ENCODE measurements around the gene FOXB2.
"Not testable (repeated sequence)": the region's sequence is repeated elsewhere in the genome, so short reads cannot be mapped to it uniquely, and the experiment has no call there.

FOXB2 gene

GRCh38 chr9:77020413-77021290 is 1.2 kb downstream of the FOXB2 start:
- H3K27ac Mint-ChIP-seq, result peak overlapping the region; percentile 73
- H3K9me3 Mint-ChIP-seq, result no peaks in the 10 kb centered on the region
- H3K4me3 Mint-ChIP-seq, result no peak overlapping the region
- H3K27me3 Mint-ChIP-seq (ENCODE audit: low read depth), result peaks cover 86% of the 10 kb centered on the region
- peaks cover 6% of the 10 kb centered on the region for H3K4me1 Mint-ChIP-seq (ENCODE audit: low read depth)
- H3K36me3 Mint-ChIP-seq (ENCODE audit: low read depth), result peaks cover 6% of the 10 kb centered on the region

- Mint-ChIP-seq H3K27ac (peak overlapping the region; percentile 73), H3K9me3 (no peaks in the 10 kb centered on the region), H3K27me3 (ENCODE audit: low read depth) (peaks cover 89% of the 10 kb centered on the region), H3K4me1 (ENCODE audit: low read depth) (peaks cover 6% of the 10 kb centered on the region), H3K36me3 (ENCODE audit: low read depth) (peaks cover 6% of the 10 kb centered on the region), H3K4me3 (no peak overlapping the region)
These were observed 1.9 kb downstream of the FOXB2 start for GRCh38 chr9:77021291-77021894.

- H3K27me3 Mint-ChIP-seq (ENCODE audit: low read depth), result peaks cover 82% of the 10 kb centered on the region
- H3K36me3 Mint-ChIP-seq (ENCODE audit: low read depth), result peaks cover 6% of the 10 kb centered on the region
- H3K4me1 Mint-ChIP-seq (ENCODE audit: low read depth), result peaks cover 6% of the 10 kb centered on the region
- no peak overlapping the region for H3K4me3 Mint-ChIP-seq
- no peaks in the 10 kb centered on the region for H3K9me3 Mint-ChIP-seq
- H3K27ac Mint-ChIP-seq, result peak overlapping the region; percentile 73
These were observed 2.7 kb downstream of the FOXB2 start for GRCh38 chr9:77021922-77022782.

GRCh38 chr9:77022783-77023440 is 3.5 kb downstream of the FOXB2 start:
- H3K27me3 Mint-ChIP-seq (ENCODE audit: low read depth), result peaks cover 74% of the 10 kb centered on the region

GRCh38 chr9:77023726-77024125 is 4.3 kb downstream of the FOXB2 start:
- Mint-ChIP-seq H3K36me3 (ENCODE audit: low read depth) (peaks cover 3% of the 10 kb centered on the region), H3K27me3 (ENCODE audit: low read depth) (peaks cover 68% of the 10 kb centered on the region), H3K4me1 (ENCODE audit: low read depth) (peaks cover 4% of the 10 kb centered on the region), H3K4me3 (no peak overlapping the region), H3K9me3 (no peaks in the 10 kb centered on the region), H3K27ac (no peak overlapping the region)

More at GRCh38 chr9:77022783-77023440, 3.5 kb downstream of the FOXB2 start:
- H3K4me3 Mint-ChIP-seq, result no peak overlapping the region
- H3K27ac Mint-ChIP-seq, result peak overlapping the region; percentile 73
- H3K4me1 Mint-ChIP-seq (ENCODE audit: low read depth), result peaks cover 6% of the 10 kb centered on the region
- H3K36me3 Mint-ChIP-seq (ENCODE audit: low read depth), result peaks cover 3% of the 10 kb centered on the region
- H3K9me3 Mint-ChIP-seq, result no peaks in the 10 kb centered on the region

GRCh38 chr9:77024776-77025545 is 5.5 kb downstream of the FOXB2 start:
- Mint-ChIP-seq H3K4me1 (ENCODE audit: low read depth) (peaks cover 4% of the 10 kb centered on the region), H3K36me3 (ENCODE audit: low read depth) (peaks cover 3% of the 10 kb centered on the region), H3K27me3 (ENCODE audit: low read depth) (peaks cover 59% of the 10 kb centered on the region), H3K27ac (no peak overlapping the region), H3K4me3 (no peak overlapping the region), H3K9me3 (no peaks in the 10 kb centered on the region)

GRCh38 chr9:77028478-77028877 is 9.0 kb downstream of the FOXB2 start:
- Mint-ChIP-seq H3K4me3 (no peak overlapping the region), H3K36me3 (ENCODE audit: low read depth) (no peaks in the 10 kb centered on the region), H3K4me1 (ENCODE audit: low read depth) (no peaks in the 10 kb centered on the region), H3K27ac (no peak overlapping the region), H3K9me3 (no peaks in the 10 kb centered on the region), H3K27me3 (ENCODE audit: low read depth) (peaks cover 32% of the 10 kb centered on the region)

GRCh38 chr9:77030045-77030444 is 10.6 kb downstream of the FOXB2 start:
- no peaks in the 10 kb centered on the region for H3K36me3 Mint-ChIP-seq (ENCODE audit: low read depth)
- H3K9me3 Mint-ChIP-seq, result no peaks in the 10 kb centered on the region
- H3K27ac Mint-ChIP-seq, result no peak overlapping the region
- peaks cover 16% of the 10 kb centered on the region for H3K27me3 Mint-ChIP-seq (ENCODE audit: low read depth)
- H3K4me1 Mint-ChIP-seq (ENCODE audit: low read depth), result no peaks in the 10 kb centered on the region
- no peak overlapping the region for H3K4me3 Mint-ChIP-seq

- no peak overlapping the region for H3K27ac Mint-ChIP-seq
- no peak overlapping the region for H3K4me3 Mint-ChIP-seq
- no peaks in the 10 kb centered on the region for H3K4me1 Mint-ChIP-seq (ENCODE audit: low read depth)
- H3K9me3 Mint-ChIP-seq, result no peaks in the 10 kb centered on the region
- no peaks in the 10 kb centered on the region for H3K36me3 Mint-ChIP-seq (ENCODE audit: low read depth)
- no peaks in the 10 kb centered on the region for H3K27me3 Mint-ChIP-seq (ENCODE audit: low read depth)
These were observed 19.0 kb downstream of the FOXB2 start for GRCh38 chr9:77038281-77039036.

GRCh38 chr9:77040340-77040739 is 20.9 kb downstream of the FOXB2 start:
- no peaks in the 10 kb centered on the region for H3K36me3 Mint-ChIP-seq (ENCODE audit: low read depth)

GRCh38 chr9:77043743-77044142 is 24.3 kb downstream of the FOXB2 start:
- not testable (repeated sequence) for H3K27me3 Mint-ChIP-seq (ENCODE audit: low read depth); H3K36me3 Mint-ChIP-seq (ENCODE audit: low read depth); H3K4me1 Mint-ChIP-seq (ENCODE audit: low read depth); H3K4me3 Mint-ChIP-seq; H3K27ac Mint-ChIP-seq; H3K9me3 Mint-ChIP-seq

More at GRCh38 chr9:77040340-77040739, 20.9 kb downstream of the FOXB2 start:
- Mint-ChIP-seq H3K4me1 (ENCODE audit: low read depth) (no peaks in the 10 kb centered on the region), H3K4me3 (no peak overlapping the region), H3K27me3 (ENCODE audit: low read depth) (no peaks in the 10 kb centered on the region), H3K9me3 (no peaks in the 10 kb centered on the region), H3K27ac (no peak overlapping the region)

- not testable (repeated sequence) for H3K4me1 Mint-ChIP-seq (ENCODE audit: low read depth); H3K9me3 Mint-ChIP-seq; H3K4me3 Mint-ChIP-seq; H3K27me3 Mint-ChIP-seq (ENCODE audit: low read depth); H3K27ac Mint-ChIP-seq; H3K36me3 Mint-ChIP-seq (ENCODE audit: low read depth)
These were observed 41.2 kb downstream of the FOXB2 start for GRCh38 chr9:77060681-77061080.

GRCh38 chr9:77063645-77064285 is 44.3 kb downstream of the FOXB2 start:
- peaks cover 4% of the 10 kb centered on the region for H3K9me3 Mint-ChIP-seq
- H3K27me3 Mint-ChIP-seq (ENCODE audit: low read depth), result no peaks in the 10 kb centered on the region
- H3K27ac Mint-ChIP-seq, result no peak overlapping the region
- H3K4me3 Mint-ChIP-seq, result no peak overlapping the region
- H3K4me1 Mint-ChIP-seq (ENCODE audit: low read depth), result no peaks in the 10 kb centered on the region
- no peaks in the 10 kb centered on the region for H3K36me3 Mint-ChIP-seq (ENCODE audit: low read depth)
